MM.1S (cell line): ENCODE measurements around the gene CHCHD3.

Experiments used
- EZH2phosphoT487 ChIP-seq: fragments of 300-600 bp; sonication (generic); IDR thresholded peaks from 2 replicates; pipeline ENCODE4 v1.6.1; 2018; ENCODE audit warnings: antibody characterized with exemption, low read length
- TF ChIP-seq, protein P1 (sequence below): fragments of 300-600 bp; sonication (generic); IDR thresholded peaks from 2 replicates; pipeline ENCODE4 v1.5.1; 2016; ENCODE audit warnings: antibody characterized with exemption, low read length, mixed read lengths

DNA sequence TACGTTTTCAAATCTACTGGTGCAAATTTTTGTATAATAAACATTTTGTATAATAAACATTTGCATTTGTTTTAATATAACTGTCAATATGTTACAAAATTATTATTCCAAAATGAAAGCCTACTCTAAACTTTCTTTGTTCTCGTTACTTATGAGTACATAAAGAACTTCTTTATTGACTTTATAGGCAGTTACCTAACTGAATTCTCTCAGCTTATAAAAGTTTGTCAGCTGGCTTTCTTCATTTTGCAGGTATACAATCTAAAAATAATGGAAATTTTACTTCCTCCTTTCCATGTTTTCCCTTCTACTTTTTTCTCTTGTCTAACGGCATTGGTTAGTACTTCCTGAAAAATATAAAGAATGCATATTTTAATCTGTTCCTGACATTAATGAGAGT is 137.1 kb downstream of the CHCHD3 start:
- TF ChIP-seq, protein P1, sequence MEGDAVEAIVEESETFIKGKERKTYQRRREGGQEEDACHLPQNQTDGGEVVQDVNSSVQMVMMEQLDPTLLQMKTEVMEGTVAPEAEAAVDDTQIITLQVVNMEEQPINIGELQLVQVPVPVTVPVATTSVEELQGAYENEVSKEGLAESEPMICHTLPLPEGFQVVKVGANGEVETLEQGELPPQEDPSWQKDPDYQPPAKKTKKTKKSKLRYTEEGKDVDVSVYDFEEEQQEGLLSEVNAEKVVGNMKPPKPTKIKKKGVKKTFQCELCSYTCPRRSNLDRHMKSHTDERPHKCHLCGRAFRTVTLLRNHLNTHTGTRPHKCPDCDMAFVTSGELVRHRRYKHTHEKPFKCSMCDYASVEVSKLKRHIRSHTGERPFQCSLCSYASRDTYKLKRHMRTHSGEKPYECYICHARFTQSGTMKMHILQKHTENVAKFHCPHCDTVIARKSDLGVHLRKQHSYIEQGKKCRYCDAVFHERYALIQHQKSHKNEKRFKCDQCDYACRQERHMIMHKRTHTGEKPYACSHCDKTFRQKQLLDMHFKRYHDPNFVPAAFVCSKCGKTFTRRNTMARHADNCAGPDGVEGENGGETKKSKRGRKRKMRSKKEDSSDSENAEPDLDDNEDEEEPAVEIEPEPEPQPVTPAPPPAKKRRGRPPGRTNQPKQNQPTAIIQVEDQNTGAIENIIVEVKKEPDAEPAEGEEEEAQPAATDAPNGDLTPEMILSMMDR = no peak
- TF ChIP-seq EZH2phosphoT487 = no peak
